Endodermal cell (in vitro differentiated cells): ENCODE measurements around the gene SNW1. TPM values are rescaled to one million over a fixed set of nuclear protein-coding genes. Genes with fewer than 3 reads are reported as not detected.

Source experiments
- DNase-seq: peaks from one replicate; pipeline ENCODE4 v3.0.0-alpha.2; 2017
- H3K27ac ChIP-seq: 2 replicates; pipeline ENCODE4 v1.5.1; 2013; ENCODE audit warnings: mild to moderate bottlenecking, low read depth, low read length, moderate library complexity
- H3K27me3 ChIP-seq: 2 replicates; pipeline ENCODE4 v1.6.1; 2013; ENCODE audit warnings: mild to moderate bottlenecking, low read length, moderate library complexity; ENCODE audit not compliant: insufficient read depth, control insufficient read depth, poor library complexity, severe bottlenecking
- H3K36me3 ChIP-seq: 2 replicates; pipeline ENCODE4 v1.7.0; 2013; ENCODE audit warnings: mild to moderate bottlenecking, low read length, moderate library complexity; ENCODE audit not compliant: control insufficient read depth, insufficient read depth
- H3K4me1 ChIP-seq: one replicate; pipeline ENCODE4 v1.7.0; 2013; ENCODE audit warnings: low read length; ENCODE audit not compliant: control insufficient read depth, insufficient read depth
- H3K4me3 ChIP-seq: 2 replicates; pipeline ENCODE4 v1.5.1; 2013; ENCODE audit warnings: mild to moderate bottlenecking, low read length, moderate library complexity
- H3K9ac ChIP-seq: 2 replicates; pipeline ENCODE4 v1.6.1; 2013; ENCODE audit warnings: mild to moderate bottlenecking, low read length, moderate library complexity; ENCODE audit not compliant: poor library complexity, severe bottlenecking; ENCODE audit errors: extremely low read depth
- H3K9me3 ChIP-seq: 2 replicates; pipeline ENCODE4 v1.6.1; 2013; ENCODE audit warnings: mild to moderate bottlenecking, low read length, moderate library complexity; ENCODE audit not compliant: control insufficient read depth
- H3K27ac Mint-ChIP-seq: 2 replicates; pipeline ENCODE4 v1.8.0; 2020; ENCODE audit warnings: mixed read lengths
- H3K27me3 Mint-ChIP-seq: 2 replicates; pipeline ENCODE4 v1.8.0; 2021; ENCODE audit warnings: mild to moderate bottlenecking, mixed read lengths; ENCODE audit not compliant: insufficient read depth
- H3K36me3 Mint-ChIP-seq: 2 replicates; pipeline ENCODE4 v1.8.0; 2020; ENCODE audit warnings: low read depth, mixed read lengths
- H3K4me1 Mint-ChIP-seq: 2 replicates; pipeline ENCODE4 v1.8.0; 2020; ENCODE audit warnings: mixed read lengths
- H3K4me3 Mint-ChIP-seq: 2 replicates; pipeline ENCODE4 v1.8.0; 2020; ENCODE audit warnings: mild to moderate bottlenecking, moderate library complexity, mixed read lengths
- H3K9me3 Mint-ChIP-seq: 2 replicates; pipeline ENCODE4 v1.8.0; 2020; ENCODE audit warnings: mild to moderate bottlenecking, mixed read lengths
- CTCF ChIP-seq: fragments of 200-600 bp; sonication (generic); conservative IDR thresholded peaks from 2 replicates; pipeline ENCODE4 v1.5.0; 2021; ENCODE audit warnings: antibody characterized with exemption, mild to moderate bottlenecking
- total RNA-seq, 2 donors: library from RNA; stranded (reverse); fragmentation: NEBNext Ultra II Directional in 1 of 2; extraction: Animal tissue kit (Norgen Biotek cat#: 25700) in 1 of 2; gene quantifications; 2 replicates in 1 of 2; 3 replicates in 1 of 2; pipeline ENCODE4 v1.2.1, GENCODE V29; 2021

Gene SNW1
- total RNA-seq, 2 donors from 2014 or later = 60.8 to 87.8 TPM

GRCh38 chr14:77673193-77673592 lies 87.8 kb downstream of the SNW1 start:
- Histone ChIP-seq H3K27ac (no peak overlapping the region), H3K9ac (no peak overlapping the region), H3K36me3 (peaks cover 45% of the 10 kb centered on the region), H3K27me3 (no peaks in the 10 kb centered on the region), H3K4me3 (no peak overlapping the region), H3K4me1 (no peaks in the 10 kb centered on the region), H3K9me3 (no peaks in the 10 kb centered on the region)
- Mint-ChIP-seq H3K27ac (no peak overlapping the region), H3K9me3 (no peaks in the 10 kb centered on the region), H3K4me3 (no peak overlapping the region), H3K27me3 (no peaks in the 10 kb centered on the region), H3K4me1 (no peaks in the 10 kb centered on the region), H3K36me3 (peaks cover 35% of the 10 kb centered on the region)
- no peak for TF ChIP-seq CTCF
- DNase-seq = no peak

Other genes with a start within 250 kb of the SNW1 start
- gene SPTLC2, start 144.5 kb downstream of the SNW1 start, total RNA-seq = 10 to 100 TPM; 32.6 to 32.7 TPM
- gene ALKBH1, start 53.1 kb downstream of the SNW1 start, total RNA-seq = 10 to 100 TPM; 11.0 to 15.1 TPM
- gene SLIRP, start 53.1 kb downstream of the SNW1 start, total RNA-seq = 100 to 1,000 TPM; 228 to 237 TPM
- gene ADCK1, start 39.0 kb upstream of the SNW1 start, total RNA-seq = 1 to 10 TPM; 6.9 to 7.4 TPM